ENCODE data around the gene FBN3.
A peak's percentile ranks its signal among the peaks of the same experiment; 100 is the strongest.

Gene FBN3

GRCh38 chr19:8158411-8159074, 9.2 kb upstream of the FBN3 start:
- H3K4me3 ChIP-seq (ENCODE audit: low read depth, low read length) = no peak overlapping the region
- POLR2A ChIA-PET = interaction anchor here (0.6 to 1.0 kb wide), 3 partner anchors 45 to 215 kb away, joined by 3 to 4 read pairs (median 3); partner anchors contain the start of gene TIMM44
- TF ChIP-seq KLF10 (tag by site-specific recombination; IDR thresholded peaks at IDR 0.05) (no peak), ZNF404 (tag by site-specific recombination; IDR thresholded peaks at IDR 0.05) (no peak), ZNF423 (tag by site-specific recombination; IDR thresholded peaks at IDR 0.05) (no peak), PATZ1 (tag by site-specific recombination; IDR thresholded peaks at IDR 0.05) (no peak), ZNF513 (tag by site-specific recombination; IDR thresholded peaks at IDR 0.05) (no peak), ZBTB8A (tag by site-specific recombination; IDR thresholded peaks at IDR 0.05) (0 out of 2 replicates have a peak, but pooled peaks have one; percentile 12), CTCF (tag by site-specific recombination; IDR thresholded peaks at IDR 0.05) (peak; percentile 38; the same call in 1 of the 2 replicates), ZNF48 (tag by site-specific recombination; IDR thresholded peaks at IDR 0.05) (no peak), ZNF16 (tag by site-specific recombination; IDR thresholded peaks at IDR 0.05; ENCODE audit: low read depth) (peak; percentile 100), ZNF777 (tag by site-specific recombination; IDR thresholded peaks at IDR 0.05; ENCODE audit: borderline replicate concordance) (no peak), ZNF580 (tag by site-specific recombination; IDR thresholded peaks at IDR 0.05) (peak; percentile 95), ZNF24 (tag by site-specific recombination; IDR thresholded peaks at IDR 0.05) (peak; percentile 52; the same call in 1 of the 2 replicates), SP7 (tag by site-specific recombination; IDR thresholded peaks at IDR 0.05) (0 out of 2 replicates have a peak, but pooled peaks have one; percentile 11), ZNF146 (tag by site-specific recombination; IDR thresholded peaks at IDR 0.05) (no peak), ZNF654 (tag by site-specific recombination; IDR thresholded peaks at IDR 0.05; ENCODE audit: low read depth) (peak; percentile 93), ZNF837 (tag by site-specific recombination; IDR thresholded peaks at IDR 0.05) (no peak), ZNF561 (tag by site-specific recombination; IDR thresholded peaks at IDR 0.05; ENCODE audit: borderline replicate concordance) (no peak), ZNF174 (tag by site-specific recombination; IDR thresholded peaks at IDR 0.05) (no peak), ZNF132 (tag by site-specific recombination; IDR thresholded peaks at IDR 0.05; ENCODE audit: borderline replicate concordance) (no peak), ZXDB (tag by site-specific recombination; IDR thresholded peaks at IDR 0.05) (no peak)
- H3K9me3 ChIP-seq (ENCODE audit: control insufficient read depth, insufficient read depth, low read depth, low read length) = no peaks in the 10 kb centered on the region
- CTCF ChIA-PET = interaction anchor here (0.7 to 1.6 kb wide), 15 partner anchors 20 to 1059 kb away, joined by 3 to 17 read pairs (median 5); partner anchors contain the start of gene TIMM44
- H3K36me3 ChIP-seq (ENCODE audit: control insufficient read depth in 2 of 2, insufficient read depth in 1 of 2, low read length in 2 of 2) = no peaks in the 10 kb centered on the region
- peaks cover 4% of the 10 kb centered on the region for H3K4me1 ChIP-seq (ENCODE audit: control insufficient read depth, insufficient read depth, low read length)
- H3K27ac ChIP-seq (ENCODE audit: extremely low read depth, low read depth, low read length) = no peak overlapping the region

Data from HEK293 (cell line).